CD4-positive, alpha-beta T cell treated with Interleukin-6 for 4 hours (primary cell): ENCODE data around the gene PAOX.

Experiments used
- DNase-seq: peaks from one replicate; pipeline ENCODE4 v3.0.0-alpha.2; 2020; ENCODE audit warnings: mixed read lengths

Gene PAOX

DNA sequence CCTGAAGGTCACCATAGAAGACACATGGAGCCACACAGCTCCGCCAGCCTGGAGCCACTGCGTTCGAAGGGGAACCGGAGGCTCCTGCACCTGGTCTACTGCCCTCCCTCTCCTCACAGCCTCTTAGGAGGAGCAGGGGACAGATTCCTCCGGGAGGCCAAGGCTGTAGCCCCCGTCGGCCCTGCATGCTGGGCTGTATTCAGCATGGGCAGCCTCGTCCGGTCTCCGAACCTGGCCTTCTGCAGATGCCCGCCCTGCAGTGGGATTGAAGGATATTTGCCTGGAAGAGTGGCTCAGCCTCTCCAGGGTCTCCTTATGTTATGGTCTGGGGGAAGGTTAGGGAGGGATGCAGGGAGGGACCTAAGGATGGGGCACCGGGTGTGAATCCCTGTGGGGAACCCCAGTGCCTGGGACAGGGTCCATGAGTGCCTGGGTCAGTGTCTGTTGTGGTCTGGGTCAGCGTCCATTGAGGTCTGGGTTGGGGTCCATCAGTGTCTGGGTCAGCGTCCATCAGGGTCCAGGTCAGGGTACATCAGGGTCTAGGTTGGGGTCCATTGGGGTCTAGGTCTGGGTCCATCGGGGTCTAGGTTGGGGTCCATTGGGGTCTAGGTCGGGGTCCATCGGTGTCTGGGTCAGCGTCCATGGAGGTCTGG, 61.7 kb downstream of the PAOX start:
- DNase-seq = no peak
